Common myeloid progenitor, CD34-positive (primary cell): ENCODE data around the gene KRTAP2-3.
"Not testable (repeated sequence)": the region's sequence is repeated elsewhere in the genome, so short reads cannot be mapped to it uniquely, and the experiment has no call there.

Experiments used
- CTCF ChIA-PET: fragments of 350-600 bp; sonication (Branson Sonifier 250); formaldehyde crosslinking; loops from one replicate; lab custom pipeline; 2021; ENCODE audit warnings: antibody characterized with exemption; lab: Charles Lee
- POLR2A ChIA-PET: fragments of 350-600 bp; sonication (Branson Sonifier 250); formaldehyde crosslinking; loops from one replicate; lab custom pipeline; 2021; ENCODE audit warnings: antibody characterized with exemption; lab: Charles Lee
- DNase-seq, 3 donors: peaks; one replicate each; pipeline versions ENCODE4 v3.0.0 to v3.0.0-alpha.2; 2013
- H3K27ac ChIP-seq, 2 experiments: 1 replicate in 1 of 2; 2 replicates in 1 of 2; pipeline ENCODE4 v1.7.0; 2013; ENCODE audit warnings: inconsistent platforms in 2 of 2, low read length in 2 of 2, mild to moderate bottlenecking in 2 of 2, low read depth in 1 of 2, moderate library complexity in 1 of 2; ENCODE audit not compliant: severe bottlenecking in 2 of 2, insufficient read depth in 1 of 2, poor library complexity in 1 of 2
- H3K27me3 ChIP-seq, 5 experiments: replicated peaks in 2 of 5; 1 replicate in 3 of 5; 2 replicates in 2 of 5; pipeline versions ENCODE4 v1.6.1 to v1.7.0; 2013; ENCODE audit warnings: low read length in 4 of 5, mild to moderate bottlenecking in 2 of 5, moderate library complexity in 2 of 5, inconsistent platforms in 1 of 5; ENCODE audit not compliant: insufficient read depth in 5 of 5, control insufficient read depth in 4 of 5
- H3K36me3 ChIP-seq, 4 experiments: 1 replicate in 2 of 4; 2 replicates in 2 of 4; pipeline versions ENCODE4 v1.6.1 to v1.7.0; 2013; ENCODE audit warnings: low read length in 3 of 4, control low read depth in 1 of 4, mild to moderate bottlenecking in 1 of 4; ENCODE audit not compliant: control insufficient read depth in 4 of 4, insufficient read depth in 4 of 4
- H3K4me1 ChIP-seq, 4 experiments: 1 replicate in 3 of 4; 2 replicates in 1 of 4; pipeline versions ENCODE4 v1.6.1 to v1.7.1; 2013; ENCODE audit warnings: low read length in 3 of 4, mild to moderate bottlenecking in 3 of 4, control low read depth in 1 of 4, inconsistent platforms in 1 of 4, moderate library complexity in 1 of 4; ENCODE audit not compliant: control insufficient read depth in 4 of 4, insufficient read depth in 4 of 4; ENCODE audit errors: control extremely low read depth in 1 of 4
- H3K4me3 ChIP-seq, 7 experiments: 1 replicate in 4 of 7; 2 replicates in 3 of 7; pipeline versions ENCODE4 v1.5.1 to v1.7.0; 2013; ENCODE audit warnings: mild to moderate bottlenecking in 7 of 7, low read length in 6 of 7, moderate library complexity in 6 of 7, inconsistent platforms in 2 of 7, low read depth in 2 of 7, control low read depth in 1 of 7; ENCODE audit not compliant: insufficient read depth in 4 of 7, control insufficient read depth in 1 of 7; ENCODE audit errors: extremely low read depth in 1 of 7
- H3K9me3 ChIP-seq, 5 experiments: 1 replicate in 4 of 5; 2 replicates in 1 of 5; pipeline versions ENCODE4 v1.6.1 to v1.7.1; 2013; ENCODE audit warnings: low read length in 4 of 5, mild to moderate bottlenecking in 2 of 5, inconsistent platforms in 1 of 5, low read depth in 1 of 5, moderate library complexity in 1 of 5; ENCODE audit not compliant: control insufficient read depth in 4 of 5, insufficient read depth in 2 of 5; ENCODE audit errors: control extremely low read depth in 1 of 5
- WGBS: methylation state at CpG from one replicate; pipeline ENCODE4 v1.1.5; 2013; ENCODE audit not compliant: insufficient coverage; 5-methylcytosine and 5-hydroxymethylcytosine counted together

Gene KRTAP2-3

DNA sequence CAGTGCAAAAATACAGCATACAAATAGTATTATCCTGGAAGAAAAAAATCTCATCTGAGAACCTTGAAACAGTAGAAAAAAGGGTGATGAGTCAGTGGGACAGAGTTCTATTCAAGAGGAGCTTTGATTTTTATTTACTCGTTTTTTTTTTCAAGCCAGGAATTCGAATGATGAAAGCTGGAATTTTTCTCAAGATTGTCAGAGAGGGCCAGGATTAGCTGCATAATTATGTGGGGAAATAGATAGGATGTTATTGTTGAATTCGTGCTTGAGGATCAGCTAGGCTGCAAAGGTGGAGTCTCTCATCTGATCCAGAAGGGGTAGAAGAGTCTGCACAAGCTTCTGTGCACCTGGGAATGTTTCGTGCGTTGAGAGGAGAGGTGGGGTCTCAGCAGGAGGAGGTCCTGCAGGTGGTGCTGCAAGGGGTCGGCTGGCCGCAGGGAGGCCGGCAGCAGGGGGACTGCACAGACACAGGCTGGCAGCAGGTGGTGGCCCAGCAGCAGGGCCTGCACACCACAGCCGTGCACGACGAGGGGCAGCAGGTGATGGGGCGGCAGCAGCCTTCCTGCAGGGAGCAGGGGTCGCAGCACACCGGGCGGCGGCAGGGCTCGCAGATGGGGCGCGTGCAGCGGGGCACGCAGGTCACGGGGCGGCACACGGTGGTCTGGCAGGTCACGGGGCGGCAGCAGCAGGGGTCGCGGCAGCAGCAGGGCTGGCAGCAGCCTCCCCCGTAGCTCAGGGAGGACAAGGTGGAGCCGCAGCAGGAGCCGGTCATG, 450 bp downstream of the KRTAP2-3 start:
- H3K36me3 ChIP-seq, H3K9me3 ChIP-seq, DNase-seq, POLR2A ChIA-PET, H3K27ac ChIP-seq, H3K4me1 ChIP-seq, H3K4me3 ChIP-seq: not testable (repeated sequence)
- 69% methylated on average over 5 of the region's 31 CpGs for WGBS
- H3K27me3 ChIP-seq, result peaks cover 4 to 41% (median 20%) of the 10 kb centered on the region in 5 experiments
- CTCF ChIA-PET, result interaction anchor here (1.1 to 1.3 kb wide), 2 partner anchors 9 to 263 kb away, joined by 3 to 4 read pairs; no protein-coding TSS in a partner anchor

DNA sequence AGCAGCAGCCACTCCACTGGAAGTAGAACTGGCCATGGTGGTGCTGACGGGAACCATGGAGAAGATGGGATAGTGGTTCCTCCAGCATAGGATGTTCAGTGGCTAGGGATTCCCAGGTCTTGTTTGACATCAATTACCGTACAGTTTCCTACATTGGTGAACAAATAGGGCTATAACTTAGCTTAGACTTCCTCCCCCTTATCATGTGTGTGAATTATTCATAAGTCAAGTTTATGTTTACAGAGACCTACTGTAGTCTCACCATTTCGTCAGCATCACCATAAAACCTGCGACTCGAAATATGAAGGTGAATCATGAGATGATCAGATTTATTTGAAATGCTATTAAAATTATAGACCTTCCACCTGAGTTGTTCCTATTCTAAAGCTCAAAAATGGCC, 1.2 kb downstream of the KRTAP2-3 start:
- H3K27ac ChIP-seq, result no peak overlapping the region
- WGBS, result 100% methylated on average over 1 of the region's 5 CpGs
- DNase-seq, result no peak
- H3K4me3 ChIP-seq, result no peak overlapping the region
- ChIA-PET CTCF (interaction anchor here (1.1 to 1.3 kb wide), 2 partner anchors 10 to 264 kb away, joined by 3 to 4 read pairs; no protein-coding TSS in a partner anchor), POLR2A (no interaction called here)
- no peaks in the 10 kb centered on the region for H3K4me1 ChIP-seq
- peaks cover 0 to 4% (median 0%) of the 10 kb centered on the region in 5 experiments for H3K9me3 ChIP-seq
- H3K27me3 ChIP-seq, result peaks cover 4 to 41% (median 20%) of the 10 kb centered on the region in 5 experiments
- no peaks in the 10 kb centered on the region for H3K36me3 ChIP-seq

DNA sequence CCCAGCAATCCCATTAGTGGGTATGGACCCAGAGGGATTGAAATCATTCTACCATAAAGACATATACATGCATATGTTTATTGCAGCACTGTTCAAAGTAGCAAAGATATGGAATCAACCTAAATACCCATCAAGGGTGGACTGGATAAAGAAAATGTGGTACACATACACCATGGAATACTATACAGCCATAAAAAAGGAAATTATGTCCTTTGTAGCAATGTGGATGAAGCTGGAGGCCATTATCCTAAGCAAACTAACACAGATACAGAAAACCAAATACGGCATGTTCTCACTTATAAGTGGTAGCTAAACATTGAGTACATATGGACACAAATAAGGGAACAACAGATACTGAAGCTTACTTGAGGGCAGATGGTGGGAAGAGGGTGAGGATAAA, 2.4 kb downstream of the KRTAP2-3 start:
- Histone ChIP-seq H3K27ac (no peak overlapping the region), H3K36me3 (no peaks in the 10 kb centered on the region), H3K27me3 (peaks cover 4 to 39% (median 20%) of the 10 kb centered on the region in 5 experiments), H3K4me1 (no peaks in the 10 kb centered on the region), H3K4me3 (no peak overlapping the region), H3K9me3 (peaks cover 0 to 4% (median 2%) of the 10 kb centered on the region in 5 experiments)
- CTCF ChIA-PET, result no interaction called here
- DNase-seq, result no peak
- WGBS, result no CpG with 5 or more reads among the region's 1 CpG
- POLR2A ChIA-PET, result no interaction called here

DNA sequence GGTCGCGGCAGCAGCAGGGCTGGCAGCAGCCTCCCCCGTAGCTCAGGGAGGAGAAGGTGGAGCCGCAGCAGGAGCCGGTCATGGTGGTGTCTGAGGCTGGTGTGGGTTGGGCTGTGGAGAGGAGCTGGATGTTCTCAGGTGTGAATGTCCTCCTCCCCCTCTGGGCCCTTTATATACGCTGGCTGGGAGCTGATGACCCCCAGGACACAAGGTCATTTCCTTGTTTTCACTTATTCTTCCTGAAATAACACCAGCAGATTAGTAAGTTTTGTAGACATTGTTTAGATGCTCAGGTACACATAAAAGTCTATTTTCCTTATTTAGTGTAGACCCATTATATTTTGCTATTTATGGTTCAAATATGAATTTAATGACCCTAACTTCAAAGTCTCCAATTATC, 4.8 kb downstream of the KRTAP2-3 start, which contains the start of gene KRTAP2-2:
KRTAP2-2 (minus strand) TSS at position 101 of the 400 bp plus-strand sequence; CDS start at position 82, 19 bp downstream.
- POLR2A ChIA-PET, DNase-seq, CTCF ChIA-PET, H3K36me3 ChIP-seq, H3K4me3 ChIP-seq, H3K27ac ChIP-seq, H3K4me1 ChIP-seq, H3K9me3 ChIP-seq: not testable (repeated sequence)
- peaks cover 0 to 26% (median 7%) of the 10 kb centered on the region in 5 experiments for H3K27me3 ChIP-seq
- WGBS, result no CpG with 5 or more reads among the region's 6 CpGs

DNA sequence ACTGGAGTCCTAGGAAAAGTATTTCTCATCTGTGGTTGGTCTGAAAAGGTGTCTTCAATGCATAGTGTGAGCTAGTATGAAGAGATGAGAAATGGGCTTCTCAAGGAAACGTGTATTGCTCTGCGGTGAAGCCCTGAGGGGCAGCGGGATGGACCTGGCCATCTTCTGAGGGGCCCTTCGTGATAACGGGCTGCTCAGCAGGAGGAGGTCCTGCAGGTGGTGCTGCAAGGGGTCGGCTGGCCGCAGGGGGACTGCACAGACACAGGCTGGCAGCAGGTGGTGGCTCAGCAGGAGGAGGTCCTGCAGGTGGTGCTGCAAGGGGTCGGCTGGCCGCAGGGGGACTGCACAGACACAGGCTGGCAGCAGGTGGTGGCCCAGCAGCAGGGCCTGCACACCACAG, 5.4 kb downstream of the KRTAP2-3 start:
- H3K27me3 ChIP-seq, result peaks cover 0 to 22% (median 5%) of the 10 kb centered on the region in 5 experiments
- H3K4me1 ChIP-seq, H3K36me3 ChIP-seq, H3K4me3 ChIP-seq, CTCF ChIA-PET, POLR2A ChIA-PET, H3K9me3 ChIP-seq, H3K27ac ChIP-seq, DNase-seq: not testable (repeated sequence)
- 100% methylated on average over 3 of the region's 9 CpGs for WGBS

DNA sequence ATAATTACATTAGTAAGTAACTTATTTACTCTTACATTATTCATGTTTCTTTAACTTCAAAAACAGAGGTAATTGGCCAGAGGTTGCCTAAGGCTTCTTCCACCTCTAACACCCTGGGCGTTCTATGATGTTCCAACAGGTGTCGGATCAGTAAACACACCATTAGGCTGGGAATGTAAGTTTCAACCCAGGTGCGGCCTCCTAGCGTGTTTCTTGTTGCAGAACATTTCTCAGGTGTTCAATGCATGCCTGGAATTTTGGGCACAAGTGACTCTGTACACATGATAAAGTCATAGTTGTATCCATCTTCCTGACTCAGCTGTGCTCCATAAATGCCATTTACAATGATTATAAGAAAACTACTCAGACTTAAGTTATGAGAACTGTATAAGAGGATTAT, 5.9 kb downstream of the KRTAP2-3 start:
- POLR2A ChIA-PET, result no interaction called here

DNA sequence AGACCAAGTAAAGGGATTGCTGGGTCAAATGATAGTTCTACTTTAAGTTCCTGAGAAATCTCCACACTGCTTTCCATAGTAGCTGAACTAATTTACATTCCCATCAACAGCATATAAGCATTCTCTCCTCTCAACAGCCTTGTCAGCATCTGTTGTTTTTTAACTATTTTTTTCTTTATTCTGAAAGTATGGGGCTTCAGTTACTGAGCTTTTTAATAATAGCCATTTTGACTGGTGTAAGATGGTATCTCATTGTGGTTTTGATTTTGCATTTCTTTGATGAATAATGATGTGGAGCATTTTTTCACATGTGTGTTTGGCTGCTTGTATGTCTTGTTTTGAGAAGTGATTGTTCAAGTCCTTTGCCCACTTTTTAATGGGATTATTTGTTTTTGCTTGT, 7.3 kb downstream of the KRTAP2-3 start:
- Histone ChIP-seq H3K27me3 (peaks cover 0 to 18% (median 4%) of the 10 kb centered on the region in 5 experiments), H3K9me3 (peaks cover 0 to 2% (median 2%) of the 10 kb centered on the region in 5 experiments), H3K27ac (no peak overlapping the region), H3K4me1 (no peaks in the 10 kb centered on the region), H3K4me3 (no peak overlapping the region), H3K36me3 (no peaks in the 10 kb centered on the region)
- DNase-seq, result peak in 1 of 3 donors; percentile 12
- ChIA-PET POLR2A (no interaction called here), CTCF (no interaction called here)

More for the DNA sequence above, 5.9 kb downstream of the KRTAP2-3 start:
- Histone ChIP-seq H3K27ac (no peak overlapping the region), H3K4me1 (no peaks in the 10 kb centered on the region), H3K36me3 (no peaks in the 10 kb centered on the region), H3K9me3 (peaks cover 0 to 4% (median 2%) of the 10 kb centered on the region in 5 experiments), H3K4me3 (no peak overlapping the region), H3K27me3 (peaks cover 1 to 18% (median 6%) of the 10 kb centered on the region in 5 experiments)
- no peak for DNase-seq
- WGBS, result 100% methylated on average over 3 of the region's 4 CpGs
- CTCF ChIA-PET, result no interaction called here
